Measurements from ENCODE around the gene AJM1. TPM values are rescaled to one million over a fixed set of nuclear protein-coding genes. Genes with fewer than 3 reads are reported as not detected.

AJM1 gene
- total and polyA plus RNA-seq, 2 of the 8 experiments (the other 6 are each of a cell fraction or from before 2014, with no cell fraction given) = 0.12 to 0.97 TPM

DNA sequence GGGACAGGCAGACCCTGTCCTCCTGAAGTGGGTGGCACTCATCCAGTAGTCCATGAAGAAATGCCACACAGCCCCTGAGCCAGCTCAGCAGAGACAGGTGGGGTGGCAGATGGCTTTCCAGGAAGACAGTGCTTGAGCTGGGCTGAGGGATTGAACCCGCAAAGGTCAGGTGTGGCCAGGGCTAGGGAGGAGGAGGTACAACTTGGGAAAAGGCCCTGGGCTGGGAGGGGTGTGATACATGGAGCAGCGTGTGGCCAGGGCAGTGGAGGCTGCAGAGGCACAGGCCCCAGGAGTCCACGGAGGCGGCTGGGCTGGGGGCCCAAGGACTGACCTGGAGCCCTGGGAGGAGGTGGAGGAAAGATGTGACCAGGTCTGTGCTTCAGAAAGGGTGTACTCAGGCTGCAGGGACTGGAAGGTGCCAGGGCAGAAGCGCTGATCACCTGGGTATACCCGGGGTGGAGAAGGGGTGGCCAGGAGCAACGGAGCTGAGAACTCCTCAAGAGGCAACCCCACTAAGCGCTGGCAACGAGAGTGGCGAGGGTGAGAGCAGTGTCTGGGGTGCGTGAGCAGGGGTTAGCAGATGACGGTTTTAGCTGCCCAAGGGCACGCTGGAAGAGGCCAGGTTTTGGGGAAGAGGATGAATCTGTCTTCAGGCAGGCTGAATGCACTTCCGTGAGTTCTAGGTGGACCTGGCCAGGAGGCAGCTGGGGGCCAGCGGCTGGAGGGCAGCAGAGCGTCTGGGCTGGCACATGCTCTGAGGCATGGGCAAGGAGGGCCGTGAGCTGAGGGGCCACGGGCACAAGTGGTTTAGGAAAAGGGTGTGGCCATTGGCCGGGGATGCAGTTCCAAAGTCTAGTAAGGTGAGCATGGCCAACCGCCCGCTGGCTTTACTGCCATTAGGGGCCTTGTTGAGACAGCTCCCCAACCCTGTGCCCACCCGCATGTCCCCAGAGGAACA is 38.4 kb upstream of the AJM1 start (continued):
- TF ChIP-seq, protein P1, sequence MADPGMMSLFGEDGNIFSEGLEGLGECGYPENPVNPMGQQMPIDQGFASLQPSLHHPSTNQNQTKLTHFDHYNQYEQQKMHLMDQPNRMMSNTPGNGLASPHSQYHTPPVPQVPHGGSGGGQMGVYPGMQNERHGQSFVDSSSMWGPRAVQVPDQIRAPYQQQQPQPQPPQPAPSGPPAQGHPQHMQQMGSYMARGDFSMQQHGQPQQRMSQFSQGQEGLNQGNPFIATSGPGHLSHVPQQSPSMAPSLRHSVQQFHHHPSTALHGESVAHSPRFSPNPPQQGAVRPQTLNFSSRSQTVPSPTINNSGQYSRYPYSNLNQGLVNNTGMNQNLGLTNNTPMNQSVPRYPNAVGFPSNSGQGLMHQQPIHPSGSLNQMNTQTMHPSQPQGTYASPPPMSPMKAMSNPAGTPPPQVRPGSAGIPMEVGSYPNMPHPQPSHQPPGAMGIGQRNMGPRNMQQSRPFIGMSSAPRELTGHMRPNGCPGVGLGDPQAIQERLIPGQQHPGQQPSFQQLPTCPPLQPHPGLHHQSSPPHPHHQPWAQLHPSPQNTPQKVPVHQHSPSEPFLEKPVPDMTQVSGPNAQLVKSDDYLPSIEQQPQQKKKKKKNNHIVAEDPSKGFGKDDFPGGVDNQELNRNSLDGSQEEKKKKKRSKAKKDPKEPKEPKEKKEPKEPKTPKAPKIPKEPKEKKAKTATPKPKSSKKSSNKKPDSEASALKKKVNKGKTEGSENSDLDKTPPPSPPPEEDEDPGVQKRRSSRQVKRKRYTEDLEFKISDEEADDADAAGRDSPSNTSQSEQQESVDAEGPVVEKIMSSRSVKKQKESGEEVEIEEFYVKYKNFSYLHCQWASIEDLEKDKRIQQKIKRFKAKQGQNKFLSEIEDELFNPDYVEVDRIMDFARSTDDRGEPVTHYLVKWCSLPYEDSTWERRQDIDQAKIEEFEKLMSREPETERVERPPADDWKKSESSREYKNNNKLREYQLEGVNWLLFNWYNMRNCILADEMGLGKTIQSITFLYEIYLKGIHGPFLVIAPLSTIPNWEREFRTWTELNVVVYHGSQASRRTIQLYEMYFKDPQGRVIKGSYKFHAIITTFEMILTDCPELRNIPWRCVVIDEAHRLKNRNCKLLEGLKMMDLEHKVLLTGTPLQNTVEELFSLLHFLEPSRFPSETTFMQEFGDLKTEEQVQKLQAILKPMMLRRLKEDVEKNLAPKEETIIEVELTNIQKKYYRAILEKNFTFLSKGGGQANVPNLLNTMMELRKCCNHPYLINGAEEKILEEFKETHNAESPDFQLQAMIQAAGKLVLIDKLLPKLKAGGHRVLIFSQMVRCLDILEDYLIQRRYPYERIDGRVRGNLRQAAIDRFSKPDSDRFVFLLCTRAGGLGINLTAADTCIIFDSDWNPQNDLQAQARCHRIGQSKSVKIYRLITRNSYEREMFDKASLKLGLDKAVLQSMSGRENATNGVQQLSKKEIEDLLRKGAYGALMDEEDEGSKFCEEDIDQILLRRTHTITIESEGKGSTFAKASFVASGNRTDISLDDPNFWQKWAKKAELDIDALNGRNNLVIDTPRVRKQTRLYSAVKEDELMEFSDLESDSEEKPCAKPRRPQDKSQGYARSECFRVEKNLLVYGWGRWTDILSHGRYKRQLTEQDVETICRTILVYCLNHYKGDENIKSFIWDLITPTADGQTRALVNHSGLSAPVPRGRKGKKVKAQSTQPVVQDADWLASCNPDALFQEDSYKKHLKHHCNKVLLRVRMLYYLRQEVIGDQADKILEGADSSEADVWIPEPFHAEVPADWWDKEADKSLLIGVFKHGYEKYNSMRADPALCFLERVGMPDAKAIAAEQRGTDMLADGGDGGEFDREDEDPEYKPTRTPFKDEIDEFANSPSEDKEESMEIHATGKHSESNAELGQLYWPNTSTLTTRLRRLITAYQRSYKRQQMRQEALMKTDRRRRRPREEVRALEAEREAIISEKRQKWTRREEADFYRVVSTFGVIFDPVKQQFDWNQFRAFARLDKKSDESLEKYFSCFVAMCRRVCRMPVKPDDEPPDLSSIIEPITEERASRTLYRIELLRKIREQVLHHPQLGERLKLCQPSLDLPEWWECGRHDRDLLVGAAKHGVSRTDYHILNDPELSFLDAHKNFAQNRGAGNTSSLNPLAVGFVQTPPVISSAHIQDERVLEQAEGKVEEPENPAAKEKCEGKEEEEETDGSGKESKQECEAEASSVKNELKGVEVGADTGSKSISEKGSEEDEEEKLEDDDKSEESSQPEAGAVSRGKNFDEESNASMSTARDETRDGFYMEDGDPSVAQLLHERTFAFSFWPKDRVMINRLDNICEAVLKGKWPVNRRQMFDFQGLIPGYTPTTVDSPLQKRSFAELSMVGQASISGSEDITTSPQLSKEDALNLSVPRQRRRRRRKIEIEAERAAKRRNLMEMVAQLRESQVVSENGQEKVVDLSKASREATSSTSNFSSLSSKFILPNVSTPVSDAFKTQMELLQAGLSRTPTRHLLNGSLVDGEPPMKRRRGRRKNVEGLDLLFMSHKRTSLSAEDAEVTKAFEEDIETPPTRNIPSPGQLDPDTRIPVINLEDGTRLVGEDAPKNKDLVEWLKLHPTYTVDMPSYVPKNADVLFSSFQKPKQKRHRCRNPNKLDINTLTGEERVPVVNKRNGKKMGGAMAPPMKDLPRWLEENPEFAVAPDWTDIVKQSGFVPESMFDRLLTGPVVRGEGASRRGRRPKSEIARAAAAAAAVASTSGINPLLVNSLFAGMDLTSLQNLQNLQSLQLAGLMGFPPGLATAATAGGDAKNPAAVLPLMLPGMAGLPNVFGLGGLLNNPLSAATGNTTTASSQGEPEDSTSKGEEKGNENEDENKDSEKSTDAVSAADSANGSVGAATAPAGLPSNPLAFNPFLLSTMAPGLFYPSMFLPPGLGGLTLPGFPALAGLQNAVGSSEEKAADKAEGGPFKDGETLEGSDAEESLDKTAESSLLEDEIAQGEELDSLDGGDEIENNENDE (IDR thresholded peaks at IDR 0.05; ENCODE audit: insufficient replicate concordance, low read length) = no peak
- no peak for TF ChIP-seq SP2 (IDR thresholded peaks at IDR 0.05; ENCODE audit: low read length)
- TF ChIP-seq POLR2AphosphoS5 (IDR thresholded peaks at IDR 0.05; ENCODE audit: low read depth, low read length) = no peak
- no peak for TF ChIP-seq ASH2L (IDR thresholded peaks at IDR 0.05; ENCODE audit: low read length)
- TF ChIP-seq HDAC6 (IDR thresholded peaks at IDR 0.05; ENCODE audit: low read depth, low read length) = no peak
- no peak for TF ChIP-seq GABPA (IDR thresholded peaks at IDR 0.05; ENCODE audit: borderline replicate concordance, insufficient read depth, low read length)
- TF ChIP-seq CBX8 (IDR thresholded peaks at IDR 0.05; ENCODE audit: borderline replicate concordance, low read depth, low read length) = no peak
- TF ChIP-seq, protein P2, sequence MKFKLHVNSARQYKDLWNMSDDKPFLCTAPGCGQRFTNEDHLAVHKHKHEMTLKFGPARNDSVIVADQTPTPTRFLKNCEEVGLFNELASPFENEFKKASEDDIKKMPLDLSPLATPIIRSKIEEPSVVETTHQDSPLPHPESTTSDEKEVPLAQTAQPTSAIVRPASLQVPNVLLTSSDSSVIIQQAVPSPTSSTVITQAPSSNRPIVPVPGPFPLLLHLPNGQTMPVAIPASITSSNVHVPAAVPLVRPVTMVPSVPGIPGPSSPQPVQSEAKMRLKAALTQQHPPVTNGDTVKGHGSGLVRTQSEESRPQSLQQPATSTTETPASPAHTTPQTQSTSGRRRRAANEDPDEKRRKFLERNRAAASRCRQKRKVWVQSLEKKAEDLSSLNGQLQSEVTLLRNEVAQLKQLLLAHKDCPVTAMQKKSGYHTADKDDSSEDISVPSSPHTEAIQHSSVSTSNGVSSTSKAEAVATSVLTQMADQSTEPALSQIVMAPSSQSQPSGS (IDR thresholded peaks at IDR 0.05; ENCODE audit: low read length) = no peak

Measured in H1 (cell line).